BE2C (cell line): Measurements from ENCODE around the gene FARSA.
"Not testable (repeated sequence)": the region's sequence is repeated elsewhere in the genome, so short reads cannot be mapped to it uniquely, and the experiment has no call there.

Experiments
- DNase-seq: peaks from one replicate; pipeline ENCODE4 v3.0.0-alpha.2; 2020
- H3K27me3 ChIP-seq: fragments of 250-450 bp; sonication (Bioruptor Pico); 2 replicates; pipeline ENCODE4 v1.5.1; 2020; ENCODE audit warnings: mild to moderate bottlenecking
- H3K36me3 ChIP-seq: fragments of 250-450 bp; sonication (Bioruptor Pico); 2 replicates; pipeline ENCODE4 v1.5.1; 2020; ENCODE audit warnings: mild to moderate bottlenecking
- H3K4me1 ChIP-seq: fragments of 250-450 bp; sonication (Bioruptor Pico); 2 replicates; pipeline ENCODE4 v1.5.1; 2020
- H3K4me3 ChIP-seq: 2 replicates; pipeline ENCODE4 v1.5.1; 2011; ENCODE audit warnings: low read depth, low read length
- H3K9me3 ChIP-seq: fragments of 250-450 bp; sonication (Bioruptor Pico); 2 replicates; pipeline ENCODE4 v1.5.1; 2020
- CTCF ChIP-seq: IDR thresholded peaks from 2 replicates; pipeline ENCODE4 v1.5.1; 2012; ENCODE audit warnings: mild to moderate bottlenecking, low read depth, low read length

Gene FARSA

GRCh38 chr19:12930002-12930645 is 3.4 kb downstream of the FARSA start:
- Histone ChIP-seq H3K4me1 (no peaks in the 10 kb centered on the region), H3K27me3 (no peaks in the 10 kb centered on the region), H3K36me3 (peaks cover 58% of the 10 kb centered on the region), H3K9me3 (no peaks in the 10 kb centered on the region), H3K4me3 (no peak overlapping the region)
- DNase-seq = no peak
- no peak for TF ChIP-seq CTCF

- no peak for TF ChIP-seq CTCF
- peaks cover 72% of the 10 kb centered on the region for H3K36me3 ChIP-seq
Observed at GRCh38 chr19:12924621-12925310, 8.7 kb downstream of the FARSA start.

GRCh38 chr19:12922959-12923358 is 10.6 kb downstream of the FARSA start:
- Histone ChIP-seq H3K36me3 (peaks cover 56% of the 10 kb centered on the region), H3K27me3 (no peaks in the 10 kb centered on the region)

More at GRCh38 chr19:12924621-12925310, 8.7 kb downstream of the FARSA start:
- Histone ChIP-seq H3K4me3 (no peak overlapping the region), H3K27me3 (no peaks in the 10 kb centered on the region), H3K9me3 (no peaks in the 10 kb centered on the region), H3K4me1 (no peaks in the 10 kb centered on the region)
- no peak for DNase-seq

GRCh38 chr19:12921047-12921446 is 12.5 kb downstream of the FARSA start:
- Histone ChIP-seq H3K27me3 (no peaks in the 10 kb centered on the region), H3K9me3 (peaks cover 6% of the 10 kb centered on the region), H3K36me3 (peaks cover 38% of the 10 kb centered on the region), H3K4me3 (no peak overlapping the region), H3K4me1 (no peaks in the 10 kb centered on the region)
- TF ChIP-seq CTCF = no peak
- DNase-seq = no peak

More at GRCh38 chr19:12922959-12923358, 10.6 kb downstream of the FARSA start:
- no peak overlapping the region for H3K4me3 ChIP-seq
- TF ChIP-seq CTCF = no peak
- H3K9me3 ChIP-seq = peaks cover 6% of the 10 kb centered on the region
- no peaks in the 10 kb centered on the region for H3K4me1 ChIP-seq
- DNase-seq = no peak

GRCh38 chr19:12918253-12918652 is 15.3 kb downstream of the FARSA start:
- H3K36me3 ChIP-seq = peaks cover 10% of the 10 kb centered on the region
- DNase-seq = no peak
- no peak overlapping the region for H3K4me3 ChIP-seq
- no peak for TF ChIP-seq CTCF
- peaks cover 5% of the 10 kb centered on the region for H3K4me1 ChIP-seq
- H3K9me3 ChIP-seq = peaks cover 6% of the 10 kb centered on the region
- no peaks in the 10 kb centered on the region for H3K27me3 ChIP-seq

GRCh38 chr19:12915860-12916259 is 17.7 kb downstream of the FARSA start:
- not testable (repeated sequence) for H3K4me3 ChIP-seq, H3K9me3 ChIP-seq, DNase-seq

More at GRCh38 chr19:12915860-12916259, 17.7 kb downstream of the FARSA start:
- not testable (repeated sequence) for H3K27me3 ChIP-seq, H3K36me3 ChIP-seq
- peaks cover 11% of the 10 kb centered on the region for H3K4me1 ChIP-seq
